IPS DF 19.7 (cell line): Measurements from ENCODE around the gene SETDB2.

Source experiments
- DNase-seq: peaks from one replicate; pipeline ENCODE4 v3.0.0-alpha.2; 2013; ENCODE audit warnings: low read depth, low spot score

The SETDB2 gene, protein sequence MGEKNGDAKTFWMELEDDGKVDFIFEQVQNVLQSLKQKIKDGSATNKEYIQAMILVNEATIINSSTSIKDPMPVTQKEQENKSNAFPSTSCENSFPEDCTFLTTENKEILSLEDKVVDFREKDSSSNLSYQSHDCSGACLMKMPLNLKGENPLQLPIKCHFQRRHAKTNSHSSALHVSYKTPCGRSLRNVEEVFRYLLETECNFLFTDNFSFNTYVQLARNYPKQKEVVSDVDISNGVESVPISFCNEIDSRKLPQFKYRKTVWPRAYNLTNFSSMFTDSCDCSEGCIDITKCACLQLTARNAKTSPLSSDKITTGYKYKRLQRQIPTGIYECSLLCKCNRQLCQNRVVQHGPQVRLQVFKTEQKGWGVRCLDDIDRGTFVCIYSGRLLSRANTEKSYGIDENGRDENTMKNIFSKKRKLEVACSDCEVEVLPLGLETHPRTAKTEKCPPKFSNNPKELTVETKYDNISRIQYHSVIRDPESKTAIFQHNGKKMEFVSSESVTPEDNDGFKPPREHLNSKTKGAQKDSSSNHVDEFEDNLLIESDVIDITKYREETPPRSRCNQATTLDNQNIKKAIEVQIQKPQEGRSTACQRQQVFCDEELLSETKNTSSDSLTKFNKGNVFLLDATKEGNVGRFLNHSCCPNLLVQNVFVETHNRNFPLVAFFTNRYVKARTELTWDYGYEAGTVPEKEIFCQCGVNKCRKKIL

GRCh38 chr13:49443704-49444523 is at the start of gene SETDB2, which contains the start of gene CAB39L:
SETDB2 (plus strand) TSS chr13:49444274; CDS start chr13:49451894, 7,620 bp downstream.
CAB39L (minus strand) TSS chr13:49444064; CDS start chr13:49382910, 61,154 bp downstream.
- peak; percentile 96 for DNase-seq

DNA sequence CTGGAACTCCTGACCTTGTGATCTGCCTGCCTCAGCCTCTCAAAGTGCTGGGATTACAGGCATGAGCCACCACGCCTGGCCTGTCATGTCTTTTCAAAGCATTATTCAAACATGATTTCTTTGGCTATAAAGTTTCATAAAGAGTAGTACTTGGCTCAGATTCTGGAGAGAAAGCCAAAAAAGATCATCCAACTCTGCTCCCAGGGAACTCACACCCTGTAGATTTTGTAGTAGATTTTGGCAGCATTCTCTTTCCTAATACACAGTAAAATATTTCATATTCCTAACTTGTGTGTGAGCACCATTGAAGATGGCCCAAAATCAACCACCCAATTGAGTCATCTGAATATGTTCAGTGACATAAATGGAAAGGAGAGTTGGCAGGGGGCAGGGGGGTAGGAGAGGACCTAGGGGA is 48.6 kb upstream of the SETDB2 start:
- DNase-seq = no peak

GRCh38 chr13:49395878-49396380 is 48.1 kb upstream of the SETDB2 start:
- no peak for DNase-seq

DNA sequence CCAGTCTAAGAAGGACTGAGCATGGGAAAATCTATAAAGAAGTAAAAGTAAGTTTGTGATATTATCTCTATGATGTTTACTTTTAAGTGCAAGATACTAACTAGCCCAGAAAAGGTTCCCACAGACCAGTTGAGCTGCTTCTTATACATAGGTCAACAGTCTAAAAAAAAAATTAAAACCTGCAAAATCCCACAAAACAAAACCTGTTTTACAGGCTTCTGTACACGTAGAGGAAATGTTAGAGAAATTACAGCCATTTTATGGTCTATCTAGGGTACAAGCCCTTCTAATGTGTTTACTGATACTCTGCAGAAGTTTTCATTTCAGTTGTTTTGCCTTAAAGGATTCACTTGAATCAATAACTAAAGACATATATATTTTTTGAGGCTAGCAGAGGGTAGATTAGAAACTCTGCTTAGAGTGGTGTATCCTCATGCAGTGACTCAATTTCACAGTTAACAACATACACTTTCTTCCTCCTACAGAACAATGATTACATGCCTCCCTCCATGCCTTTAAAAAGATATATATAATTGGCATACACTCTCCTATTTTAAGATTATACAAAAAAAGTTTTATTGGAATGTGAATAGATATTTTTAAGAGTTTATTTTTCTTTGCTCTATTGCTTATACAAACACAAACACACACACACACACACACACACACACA is 44.1 kb upstream of the SETDB2 start:
- no peak for DNase-seq

- no peak for DNase-seq
Observed at GRCh38 chr13:49400755-49401659, 43.1 kb upstream of the SETDB2 start.

GRCh38 chr13:49403996-49404702 is 39.9 kb upstream of the SETDB2 start:
- DNase-seq = no peak

- DNase-seq = no peak
Observed at GRCh38 chr13:49404703-49405020, 39.4 kb upstream of the SETDB2 start.

DNA sequence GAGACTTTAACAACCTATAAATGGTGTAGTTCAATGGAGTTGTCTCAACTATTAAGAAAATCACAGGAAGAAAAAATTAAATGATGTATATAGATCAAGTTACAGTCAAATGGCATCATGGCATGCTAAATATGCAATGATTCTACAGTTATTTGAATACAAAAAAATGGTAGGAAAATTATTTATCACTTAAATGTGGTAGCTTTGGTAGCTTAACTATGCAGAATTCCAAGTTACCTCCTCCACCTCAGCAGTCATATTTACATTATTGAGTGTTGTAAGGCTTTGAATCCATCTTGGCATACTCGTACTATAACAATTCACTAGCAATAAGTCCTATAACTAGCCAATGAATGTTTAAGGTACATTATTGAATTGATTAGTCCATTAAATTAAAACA is 37.0 kb upstream of the SETDB2 start:
- DNase-seq = no peak

DNA sequence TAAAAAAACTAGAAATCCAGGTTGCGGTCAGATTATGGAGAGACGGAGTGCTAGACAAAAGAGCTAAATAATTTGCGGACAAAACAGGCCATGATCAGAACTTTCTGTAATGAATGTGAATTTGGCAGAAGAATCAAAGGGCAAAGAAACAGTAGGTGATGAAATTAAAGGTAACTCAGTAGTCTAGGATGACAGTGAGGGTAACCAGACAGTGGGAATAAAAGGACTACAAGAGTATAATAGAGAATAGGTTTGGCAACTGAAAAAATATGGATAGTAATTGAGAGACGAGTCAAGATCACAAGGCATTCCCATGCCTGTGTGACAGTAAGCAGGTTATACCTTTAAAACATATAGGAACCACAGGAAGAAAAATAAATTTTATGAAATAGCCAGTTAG is 36.1 kb upstream of the SETDB2 start:
- DNase-seq = no peak

- no peak for DNase-seq
Observed at GRCh38 chr13:49409008-49409407, 35.1 kb upstream of the SETDB2 start.

DNA sequence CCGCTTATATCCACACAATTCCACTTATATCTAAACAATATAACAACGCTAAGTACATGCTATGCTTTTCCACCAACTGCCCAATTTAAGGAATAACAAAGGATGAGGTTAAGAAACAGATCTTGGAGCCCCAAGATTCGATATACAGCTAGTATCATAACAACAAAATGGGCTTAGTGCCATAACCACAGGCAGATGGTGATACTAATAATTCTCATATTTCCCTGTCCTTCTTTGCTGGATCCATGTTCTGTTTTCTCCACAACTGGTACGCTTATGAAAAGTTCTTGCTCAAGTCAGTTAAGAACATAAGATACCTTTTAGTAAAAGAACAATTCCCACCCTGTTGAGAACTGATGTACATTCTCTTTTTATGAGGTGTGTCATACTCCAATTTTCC is 34.1 kb upstream of the SETDB2 start:
- no peak for DNase-seq

DNA sequence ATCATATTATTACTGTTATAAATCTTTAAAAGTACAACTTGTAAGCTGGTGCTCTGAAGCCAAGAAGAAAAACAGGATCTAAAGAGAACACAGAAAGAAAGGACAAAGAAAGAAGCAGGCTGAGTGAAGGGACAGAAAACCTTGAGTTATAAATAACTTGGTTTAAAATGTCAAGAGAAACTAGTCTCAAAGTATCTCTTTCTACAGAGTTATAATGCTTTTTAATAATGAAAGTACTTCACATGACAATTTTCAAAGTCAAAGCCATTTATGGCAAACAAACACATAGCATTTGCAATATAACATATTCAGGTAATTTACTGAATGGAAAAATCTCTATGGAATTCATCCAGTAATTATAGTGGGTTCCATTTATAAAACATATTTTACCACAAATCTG is 33.6 kb upstream of the SETDB2 start:
- DNase-seq = no peak

- DNase-seq = no peak
Observed at GRCh38 chr13:49411353-49411752, 32.7 kb upstream of the SETDB2 start.

DNA sequence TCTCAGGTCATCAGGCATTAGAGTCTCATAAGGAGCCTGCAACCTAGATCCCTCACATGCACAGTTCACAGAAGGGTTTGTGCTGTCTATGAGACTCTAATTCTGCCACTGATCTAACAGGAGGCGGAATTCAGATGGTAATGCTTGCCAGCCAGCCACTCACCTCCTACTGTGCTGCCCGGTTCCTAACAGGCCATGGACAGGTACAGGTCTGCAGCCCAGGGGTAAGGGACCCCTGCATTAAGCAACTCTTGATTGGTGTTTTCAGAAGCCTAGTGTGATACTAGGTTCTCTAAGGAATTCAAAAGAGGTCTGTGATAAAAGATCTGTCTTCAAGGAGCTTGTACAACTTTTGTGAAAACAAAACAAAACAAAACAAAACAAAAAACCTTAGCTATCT is 31.3 kb upstream of the SETDB2 start:
- peak; percentile 60 for DNase-seq

DNA sequence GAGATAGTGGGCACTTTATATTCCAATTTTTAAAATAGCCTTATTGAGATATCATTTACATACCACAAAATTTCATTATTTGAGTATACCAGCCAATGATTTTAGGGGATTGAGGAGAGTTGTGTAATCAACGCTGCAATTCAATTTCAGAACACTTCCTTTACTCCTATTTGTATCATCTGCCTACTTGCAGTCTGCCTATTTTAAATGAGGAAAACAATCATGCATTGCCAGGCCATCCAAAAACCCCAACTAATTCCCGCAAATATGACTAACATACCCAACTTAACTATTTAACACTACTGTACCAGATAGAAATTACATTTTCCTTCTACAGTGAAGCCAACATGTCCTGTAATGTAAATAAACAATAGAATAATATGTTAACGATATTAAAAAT is 26.9 kb upstream of the SETDB2 start:
- DNase-seq = no peak

- no peak for DNase-seq
Observed at GRCh38 chr13:49418206-49418605, 25.9 kb upstream of the SETDB2 start.

DNA sequence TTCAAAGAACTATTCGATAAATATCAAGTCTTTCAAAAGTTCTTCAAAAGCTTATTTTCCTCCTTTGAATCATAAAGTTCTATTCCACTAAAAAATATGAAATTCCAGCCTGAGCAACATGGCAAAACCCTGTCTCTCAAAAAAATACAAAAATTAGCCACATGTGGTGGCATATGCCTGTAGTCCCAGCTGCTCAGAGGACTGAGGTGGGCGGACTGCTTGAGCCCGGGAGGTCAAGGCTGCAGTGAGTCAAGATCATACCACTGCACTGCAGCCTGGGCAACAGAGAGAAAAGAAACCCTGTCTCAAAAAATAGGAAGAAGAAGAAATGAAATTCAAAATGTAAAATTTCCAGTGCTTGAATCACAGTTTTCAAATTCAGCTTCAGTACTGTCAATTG is 24.8 kb upstream of the SETDB2 start:
- no peak for DNase-seq

DNA sequence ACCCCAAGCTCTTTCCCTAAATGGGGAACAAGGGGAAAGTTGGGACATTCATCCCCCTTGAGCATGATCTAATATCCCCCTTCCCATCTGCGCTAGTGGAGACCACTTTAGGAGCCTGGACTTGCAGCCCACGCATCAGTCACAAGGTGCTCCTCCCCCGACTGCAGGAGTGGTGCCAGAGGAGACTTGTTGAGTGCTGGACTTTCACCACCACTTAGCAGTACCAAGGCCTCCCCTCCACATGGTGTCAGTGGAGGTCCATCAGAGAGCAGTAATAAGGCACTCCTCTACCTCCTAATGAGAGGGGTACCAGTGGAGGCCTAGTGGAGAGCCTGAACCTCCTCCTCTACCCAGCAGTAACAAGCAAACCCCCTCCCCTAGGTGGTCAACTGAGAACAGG is 22.7 kb upstream of the SETDB2 start:
- peak; percentile 30 for DNase-seq

DNA sequence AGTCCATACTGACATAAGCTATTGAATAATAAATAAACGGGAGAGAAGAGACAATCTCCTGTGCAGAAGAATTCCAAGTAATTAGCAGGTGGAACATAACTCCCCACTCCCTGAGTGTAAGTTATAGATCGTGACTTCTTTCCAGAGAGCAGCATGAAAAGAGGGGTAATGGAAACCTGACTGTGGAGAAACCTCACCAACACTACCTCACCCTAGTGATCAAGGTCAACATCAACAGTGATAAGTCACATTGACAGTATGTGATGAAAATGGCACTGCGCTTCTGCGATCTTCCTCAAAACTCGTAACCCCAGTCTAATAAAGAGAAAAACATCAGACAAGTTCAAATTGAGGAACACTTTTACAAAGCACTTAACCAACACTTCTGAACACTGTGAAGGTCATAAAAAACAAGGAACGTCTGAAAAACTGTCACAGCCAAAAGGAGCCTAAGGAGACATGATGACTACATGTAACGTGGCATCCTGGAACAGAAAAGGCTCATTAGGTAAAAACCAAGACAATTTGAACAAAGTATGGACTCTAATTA is 20.0 kb upstream of the SETDB2 start:
- no peak for DNase-seq
